Uterus (tissue), 4 donors: ENCODE results near the gene KLK8. TPM values are rescaled to one million over a fixed set of nuclear protein-coding genes. Genes with fewer than 3 reads are reported as not detected.

Experiments used
- DNase-seq, 2 donors: peaks; one replicate each; pipeline ENCODE4 v3.0.0-alpha.2; 2019 to 2020
- H3K27ac ChIP-seq, 2 donors: fragments of 200-600 bp; sonication (generic); 1 replicate in 1 of 2; 2 replicates in 1 of 2; pipeline ENCODE4 v1.5.1; 2016 to 2018
- H3K27me3 ChIP-seq, 2 donors: fragments of 200-600 bp; sonication (generic); one replicate each; pipeline ENCODE4 v1.5.1; 2018 to 2019; ENCODE audit warnings: control low read depth in 1 of 2
- H3K36me3 ChIP-seq, 2 donors: fragments of 200-600 bp; sonication (generic); one replicate each; pipeline ENCODE4 v1.5.1; 2019; ENCODE audit warnings: control low read depth in 1 of 2
- H3K4me1 ChIP-seq, 2 donors: fragments of 200-600 bp; sonication (generic); one replicate each; pipeline ENCODE4 v1.5.1; 2018 to 2019; ENCODE audit warnings: control low read depth in 1 of 2
- H3K4me3 ChIP-seq, 2 donors: fragments of 200-600 bp; sonication (generic); 1 replicate in 1 of 2; 2 replicates in 1 of 2; pipeline ENCODE4 v1.5.1; 2018 to 2019; ENCODE audit warnings: mild to moderate bottlenecking in 1 of 2
- H3K9me3 ChIP-seq, 2 donors: fragments of 200-600 bp; sonication (generic); one replicate each; pipeline ENCODE4 v1.5.1; 2019; ENCODE audit warnings: control low read depth in 1 of 2
- POLR2A ChIP-seq, 2 donors: fragments of 450-650 bp; IDR thresholded peaks; one replicate each; pipeline ENCODE4 v1.6.1; 2016; ENCODE audit warnings: antibody characterized with exemption in 2 of 2, mild to moderate bottlenecking in 1 of 2, moderate library complexity in 1 of 2
- intact Hi-C: fragments of 100-400 bp; cut with DNase I; formaldehyde crosslinking; loops from one replicate; pipeline ENCODE4 v1.15.1; 2023; ENCODE audit warnings: low total_unique reads
- total RNA-seq, 4 donors: library from RNA; depleted of rRNA in 3 of 4; stranded (reverse); fragments of >200 nt in 3 of 4; gene quantifications; one replicate each; pipeline versions ENCODE4 v1.1.0 to v1.2.4, GENCODE V29; 2014 to 2023
- TF ChIP-seq, protein P1 (sequence below), 4 experiments: fragments of 200-600 bp in 2 of 4; fragments of 450-650 bp in 2 of 4; sonication (generic) in 2 of 4; IDR thresholded peaks; one replicate each; pipeline ENCODE4 v1.5.1; 2016 to 2019; ENCODE audit warnings: antibody characterized with exemption in 4 of 4, mild to moderate bottlenecking in 2 of 4, moderate library complexity in 1 of 4
- donor health status: DM: yes; HTN: yes; CAD: no.

Gene KLK8
- total RNA-seq, 4 donors from 2014 or later: 4.8 TPM; not detected in 3

DNA sequence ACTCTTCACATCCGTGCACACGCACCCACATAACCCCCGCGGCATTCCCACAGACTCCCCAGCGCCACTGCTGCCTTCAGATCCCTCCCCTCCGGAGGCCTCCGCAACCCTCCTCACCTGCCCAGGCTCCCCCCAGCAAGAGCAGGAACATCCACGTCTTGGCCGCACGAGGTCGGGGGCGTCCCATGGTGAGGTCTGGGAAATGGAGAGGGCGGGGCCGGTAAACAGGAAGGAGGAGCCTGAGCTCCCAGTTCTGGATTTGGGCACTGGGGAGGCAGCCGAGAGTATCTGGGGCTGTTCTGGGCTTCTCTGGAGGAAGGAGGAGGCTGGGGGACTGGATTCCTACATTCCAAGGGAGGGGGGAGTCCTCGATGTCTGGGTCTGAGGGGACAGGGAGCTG lies 423 bp downstream of the KLK8 start:
- DNase-seq: no peak
- Histone ChIP-seq H3K27ac (no peak overlapping the region), H3K4me1 (no peaks in the 10 kb centered on the region), H3K27me3 (peaks cover 0 to 12% of the 10 kb centered on the region in 2 donors), H3K9me3 (no peaks in the 10 kb centered on the region), H3K4me3 (no peak overlapping the region), H3K36me3 (no peaks in the 10 kb centered on the region)
- TF ChIP-seq, protein P1, sequence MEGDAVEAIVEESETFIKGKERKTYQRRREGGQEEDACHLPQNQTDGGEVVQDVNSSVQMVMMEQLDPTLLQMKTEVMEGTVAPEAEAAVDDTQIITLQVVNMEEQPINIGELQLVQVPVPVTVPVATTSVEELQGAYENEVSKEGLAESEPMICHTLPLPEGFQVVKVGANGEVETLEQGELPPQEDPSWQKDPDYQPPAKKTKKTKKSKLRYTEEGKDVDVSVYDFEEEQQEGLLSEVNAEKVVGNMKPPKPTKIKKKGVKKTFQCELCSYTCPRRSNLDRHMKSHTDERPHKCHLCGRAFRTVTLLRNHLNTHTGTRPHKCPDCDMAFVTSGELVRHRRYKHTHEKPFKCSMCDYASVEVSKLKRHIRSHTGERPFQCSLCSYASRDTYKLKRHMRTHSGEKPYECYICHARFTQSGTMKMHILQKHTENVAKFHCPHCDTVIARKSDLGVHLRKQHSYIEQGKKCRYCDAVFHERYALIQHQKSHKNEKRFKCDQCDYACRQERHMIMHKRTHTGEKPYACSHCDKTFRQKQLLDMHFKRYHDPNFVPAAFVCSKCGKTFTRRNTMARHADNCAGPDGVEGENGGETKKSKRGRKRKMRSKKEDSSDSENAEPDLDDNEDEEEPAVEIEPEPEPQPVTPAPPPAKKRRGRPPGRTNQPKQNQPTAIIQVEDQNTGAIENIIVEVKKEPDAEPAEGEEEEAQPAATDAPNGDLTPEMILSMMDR (IDR thresholded peaks at IDR 0.05): no peak
- no peak for TF ChIP-seq POLR2A (IDR thresholded peaks at IDR 0.05)
- intact Hi-C loops: no loop called here

- no peak for DNase-seq
- no peak for TF ChIP-seq POLR2A (IDR thresholded peaks at IDR 0.05)
- TF ChIP-seq, protein P1 (IDR thresholded peaks at IDR 0.05): no peak
- H3K4me3 ChIP-seq: no peak overlapping the region
- no peaks in the 10 kb centered on the region for H3K36me3 ChIP-seq
- no peak overlapping the region for H3K27ac ChIP-seq
- intact Hi-C loops: no loop called here
- no peaks in the 10 kb centered on the region for H3K4me1 ChIP-seq
- no peaks in the 10 kb centered on the region for H3K9me3 ChIP-seq
- peaks cover 0 to 12% of the 10 kb centered on the region in 2 donors for H3K27me3 ChIP-seq
Measured at GRCh38 chr19:51000426-51000825, 978 bp downstream of the KLK8 start.

DNA sequence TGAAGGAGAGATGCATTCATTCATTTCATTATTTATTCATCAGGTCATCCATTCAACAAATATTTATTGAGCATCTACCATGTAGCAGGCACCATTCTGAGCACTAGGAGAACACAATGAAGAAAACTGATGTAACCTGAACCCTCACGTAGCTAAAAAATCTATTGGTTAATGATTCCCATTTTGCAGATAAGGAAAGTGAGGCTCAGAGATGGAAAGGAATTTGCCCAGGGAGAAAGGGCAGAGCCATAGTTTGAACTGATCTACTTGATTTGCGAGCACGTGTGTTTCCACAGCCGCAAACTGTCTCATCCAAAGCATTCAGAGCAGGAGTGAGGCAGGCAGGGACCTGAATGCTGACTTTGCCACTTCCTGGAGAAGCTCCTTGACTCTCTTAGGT lies 2.7 kb downstream of the KLK8 start:
- Histone ChIP-seq H3K36me3 (no peaks in the 10 kb centered on the region), H3K27ac (no peak overlapping the region), H3K9me3 (no peaks in the 10 kb centered on the region), H3K27me3 (peaks cover 0 to 12% of the 10 kb centered on the region in 2 donors), H3K4me1 (no peaks in the 10 kb centered on the region), H3K4me3 (no peak overlapping the region)
- intact Hi-C loops: no loop called here
- no peak for TF ChIP-seq POLR2A (IDR thresholded peaks at IDR 0.05)
- TF ChIP-seq, protein P1 (IDR thresholded peaks at IDR 0.05): no peak
- DNase-seq: no peak

DNA sequence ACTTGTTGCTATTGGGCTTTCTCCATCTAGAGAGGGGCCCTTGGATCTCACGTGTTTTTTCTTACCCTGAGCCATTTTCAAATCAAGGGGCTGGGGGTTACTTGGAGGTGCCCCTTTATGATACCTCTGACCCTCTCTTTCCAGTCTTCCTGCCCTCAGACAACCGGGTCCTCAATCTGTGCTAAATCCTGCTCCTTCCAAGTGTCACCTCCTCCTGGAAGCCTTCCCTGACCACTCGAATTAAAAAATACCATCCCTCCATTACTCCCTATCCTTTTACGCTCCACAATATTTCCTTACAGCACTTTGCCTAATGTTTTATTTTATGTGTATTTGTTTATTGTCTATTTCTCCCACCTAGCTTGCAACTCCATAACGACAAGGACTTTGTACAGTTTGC lies 3.3 kb downstream of the KLK8 start:
- H3K9me3 ChIP-seq: no peaks in the 10 kb centered on the region
- peaks cover 0 to 12% of the 10 kb centered on the region in 2 donors for H3K27me3 ChIP-seq
- intact Hi-C loops: no loop called here
- no peak overlapping the region for H3K4me3 ChIP-seq
- no peak overlapping the region for H3K27ac ChIP-seq
- no peak for DNase-seq
- H3K4me1 ChIP-seq: no peaks in the 10 kb centered on the region
- no peak for TF ChIP-seq POLR2A (IDR thresholded peaks at IDR 0.05)
- TF ChIP-seq, protein P1 (IDR thresholded peaks at IDR 0.05): no peak
- no peaks in the 10 kb centered on the region for H3K36me3 ChIP-seq

DNA sequence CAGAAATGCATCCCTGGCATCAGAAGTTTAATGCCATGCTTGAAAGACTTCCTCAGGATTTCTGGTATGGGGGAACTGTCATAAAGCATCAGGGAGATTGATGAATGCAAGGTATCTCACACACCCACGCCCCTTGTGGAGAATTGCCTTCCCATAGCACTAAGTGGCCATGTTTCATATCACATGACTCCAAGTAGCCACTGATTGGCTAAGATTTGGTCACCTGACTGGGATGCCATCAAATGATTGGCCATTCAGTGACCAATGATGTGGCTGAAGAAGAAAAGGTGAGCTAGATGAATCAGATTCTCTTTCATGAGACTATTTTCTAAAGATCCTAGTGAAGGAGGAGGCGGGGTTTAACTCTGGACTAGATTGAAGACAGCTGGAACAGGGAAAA lies 7.3 kb downstream of the KLK8 start:
- H3K27me3 ChIP-seq: no peaks in the 10 kb centered on the region
- no peak for TF ChIP-seq POLR2A (IDR thresholded peaks at IDR 0.05)
- TF ChIP-seq, protein P1 (IDR thresholded peaks at IDR 0.05): no peak
- intact Hi-C loops: no loop called here
- no peaks in the 10 kb centered on the region for H3K9me3 ChIP-seq
- no peak overlapping the region for H3K27ac ChIP-seq
- no peak overlapping the region for H3K4me3 ChIP-seq
- H3K4me1 ChIP-seq: no peaks in the 10 kb centered on the region
- H3K36me3 ChIP-seq: no peaks in the 10 kb centered on the region
- DNase-seq: no peak
